Lower lobe of right lung (tissue), 2 donors: ENCODE results near the gene GPR183. TPM values are rescaled to one million over a fixed set of nuclear protein-coding genes. Genes with fewer than 3 reads are reported as not detected.

ENCODE experiments used
- ATAC-seq, 2 donors: fragments of 200-7000 bp; cut with Tn5 transposase; one replicate each; pipeline ENCODE4 v1.9.1; 2020 to 2022; ENCODE audit warnings: mild to moderate bottlenecking in 2 of 2, moderate library complexity in 2 of 2
- DNase-seq: peaks from one replicate; pipeline ENCODE4 v3.0.0-alpha.2; 2020
- H3K27ac ChIP-seq: fragments of 200-600 bp; one replicate; pipeline ENCODE4 v1.8.0; 2022
- H3K27me3 ChIP-seq: fragments of 200-600 bp; one replicate; pipeline ENCODE4 v1.8.0; 2022; ENCODE audit warnings: low read depth
- H3K36me3 ChIP-seq: fragments of 200-600 bp; one replicate; pipeline ENCODE4 v1.8.0; 2022; ENCODE audit warnings: mild to moderate bottlenecking
- H3K4me1 ChIP-seq: fragments of 200-600 bp; one replicate; pipeline ENCODE4 v1.8.0; 2022
- H3K4me3 ChIP-seq: fragments of 200-600 bp; one replicate; pipeline ENCODE4 v1.8.0; 2022; ENCODE audit warnings: mild to moderate bottlenecking
- H3K9me3 ChIP-seq: fragments of 200-600 bp; one replicate; pipeline ENCODE4 v1.8.0; 2022
- CTCF ChIP-seq: fragments of 200-600 bp; IDR thresholded peaks from one replicate; pipeline ENCODE4 v1.8.0; 2022; ENCODE audit warnings: antibody characterized with exemption, mild to moderate bottlenecking
- intact Hi-C: fragments of 100-400 bp; cut with DNase I; formaldehyde crosslinking; loops from one replicate; pipeline ENCODE4 v1.11.0; 2022
- total RNA-seq: library from RNA; stranded (reverse); fragmentation: NEBNext Ultra II Directional; extraction: Animal tissue kit (Norgen Biotek cat#: 25700); gene quantifications from one replicate; pipeline ENCODE4 v1.2.1, GENCODE V29; 2021
- donor health status: DM: no; HTN: yes; CAD: no; lungs with severe emphysema.

GPR183 gene
- total RNA-seq, 1 donor from 2014 or later = 9.0 TPM

GRCh38 chr13:99288089-99288488, 19.1 kb downstream of the GPR183 start:
- DNase-seq = no peak
- Histone ChIP-seq H3K9me3 (no peaks in the 10 kb centered on the region), H3K4me3 (no peak overlapping the region), H3K36me3 (no peaks in the 10 kb centered on the region), H3K27me3 (no peaks in the 10 kb centered on the region), H3K27ac (no peak overlapping the region), H3K4me1 (peaks cover 33% of the 10 kb centered on the region)
- intact Hi-C loops = no loop called here
- peak; percentile 58 to 71 for ATAC-seq
- TF ChIP-seq CTCF = no peak

DNA sequence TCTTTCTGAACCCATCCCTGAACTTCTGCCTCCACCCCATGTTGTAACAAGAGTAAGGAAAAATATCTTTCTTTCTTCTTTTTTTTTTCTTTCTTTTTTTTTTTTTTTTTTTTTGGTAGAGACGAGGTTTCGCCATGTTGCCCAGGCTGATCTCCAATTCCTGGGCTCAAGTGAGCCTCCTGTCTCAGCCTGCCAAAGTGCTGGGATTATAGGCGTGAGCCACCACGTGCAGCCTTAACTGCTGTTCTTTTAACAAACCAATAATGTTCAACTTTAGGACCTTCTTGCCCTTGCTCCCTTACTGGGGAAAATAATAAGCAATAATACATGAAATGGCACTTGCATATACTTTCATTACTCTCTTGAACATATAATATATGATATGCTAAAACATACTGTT, 19.6 kb downstream of the GPR183 start:
- Histone ChIP-seq H3K27me3 (no peaks in the 10 kb centered on the region), H3K9me3 (no peaks in the 10 kb centered on the region), H3K4me3 (no peak overlapping the region), H3K36me3 (no peaks in the 10 kb centered on the region), H3K27ac (no peak overlapping the region), H3K4me1 (peaks cover 39% of the 10 kb centered on the region)
- no peak for TF ChIP-seq CTCF
- intact Hi-C loops = no loop called here
- no peak for DNase-seq
- ATAC-seq = no peak

DNA sequence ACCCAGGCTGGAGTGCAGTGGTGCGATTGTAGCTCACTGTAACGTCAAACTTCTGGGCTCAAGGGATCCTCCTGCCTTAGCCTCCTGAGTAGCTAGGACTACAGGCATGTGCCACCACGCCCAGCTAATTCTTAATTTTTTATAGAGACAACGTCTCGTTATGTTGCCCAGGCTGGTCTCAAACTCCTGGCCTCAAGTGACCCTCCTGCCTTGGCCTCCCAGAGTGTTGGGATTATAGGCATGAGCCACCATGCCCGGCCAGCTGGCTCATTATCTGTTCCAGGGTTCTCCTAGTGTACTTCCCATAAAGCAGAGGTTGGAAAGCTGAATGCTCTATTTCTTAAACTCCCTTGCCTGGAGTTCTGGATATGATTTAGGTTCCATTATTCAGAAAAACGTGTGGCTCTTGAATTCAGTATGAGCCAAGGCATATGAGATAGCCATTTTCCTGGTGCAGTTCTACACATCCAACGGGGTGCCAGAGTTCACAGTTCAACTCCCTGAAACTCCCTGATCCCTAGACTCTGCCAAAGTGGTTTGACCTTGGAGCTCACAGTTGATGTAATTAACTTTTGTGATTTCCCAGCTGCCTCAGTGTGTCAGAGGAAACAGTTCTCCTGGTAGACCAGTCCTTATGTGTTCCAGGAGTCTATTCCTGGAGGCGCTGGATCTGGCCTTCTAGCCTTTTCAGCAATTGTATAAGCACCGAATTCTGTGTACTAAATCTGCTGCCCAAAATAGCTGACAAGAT, 21.6 kb downstream of the GPR183 start:
- no peak overlapping the region for H3K27ac ChIP-seq

GRCh38 chr13:99282264-99283231, 24.7 kb downstream of the GPR183 start:
- Histone ChIP-seq H3K9me3 (no peaks in the 10 kb centered on the region), H3K4me3 (no peak overlapping the region), H3K27ac (peak overlapping the region; percentile 75), H3K4me1 (peaks cover 56% of the 10 kb centered on the region), H3K27me3 (no peaks in the 10 kb centered on the region), H3K36me3 (no peaks in the 10 kb centered on the region)
- intact Hi-C loops = no loop called here
- DNase-seq (no peak), ATAC-seq (no peak)
- no peak for TF ChIP-seq CTCF

More for the DNA sequence above, 21.6 kb downstream of the GPR183 start:
- Histone ChIP-seq H3K27me3 (no peaks in the 10 kb centered on the region), H3K4me1 (peaks cover 55% of the 10 kb centered on the region), H3K36me3 (no peaks in the 10 kb centered on the region), H3K9me3 (no peaks in the 10 kb centered on the region), H3K4me3 (no peak overlapping the region)
- no peak for TF ChIP-seq CTCF
- DNase-seq (no peak), ATAC-seq (no peak)
- intact Hi-C loops = no loop called here

GRCh38 chr13:99281811-99282263, 25.4 kb downstream of the GPR183 start:
- peak overlapping the region; percentile 75 for H3K27ac ChIP-seq
- peaks cover 55% of the 10 kb centered on the region for H3K4me1 ChIP-seq
- no peaks in the 10 kb centered on the region for H3K27me3 ChIP-seq
- no peak for TF ChIP-seq CTCF
- H3K4me3 ChIP-seq = no peak overlapping the region
- H3K36me3 ChIP-seq = no peaks in the 10 kb centered on the region
- DNase-seq = peak; percentile 81
- intact Hi-C loops = no loop called here
- ATAC-seq = peak; percentile 75 to 88
- no peaks in the 10 kb centered on the region for H3K9me3 ChIP-seq
